A549 (cell line): ENCODE results near the gene SCGB1C2. TPM values are rescaled to one million over a fixed set of nuclear protein-coding genes. Genes with fewer than 3 reads are reported as not detected.

Source experiments
- ATAC-seq, 2 experiments: fragments of 200-7000 bp in 1 of 2; fragments of >200 bp in 1 of 2; cut with Nextera tagmentation in 1 of 2; cut with Tn5 transposase in 1 of 2; 3 replicates each; pipeline versions ENCODE4 v1.8.0 to v1.9.1; 2018 to 2020; ENCODE audit warnings: mild to moderate bottlenecking in 1 of 2, moderate library complexity in 1 of 2
- CTCF ChIA-PET: fragments of 300-600 bp; sonication (Branson Sonifier 250); formaldehyde crosslinking; extraction: SDS; loops from one replicate; lab custom pipeline; 2021; ENCODE audit warnings: antibody characterized with exemption, inconsistent platforms; lab: Yijun Ruan, JAX
- POLR2A ChIA-PET: fragments of 350-600 bp; formaldehyde crosslinking; extraction: SDS; loops from one replicate; lab custom pipeline; 2021; ENCODE audit warnings: antibody characterized with exemption, inconsistent platforms; lab: Yijun Ruan, JAX
- DNase-seq, 2 experiments: peaks; one replicate each; pipeline versions ENCODE4 v3.0.0 to v3.0.0-alpha.2; 2011 to 2016; ENCODE audit warnings: low read depth in 1 of 2, low spot score in 1 of 2
- FAIRE-seq: peaks from 2 replicates; lab custom pipeline; 2011; peaks lifted over from hg19 to GRCh38; lab: Jason Lieb, UNC
- H3K27ac ChIP-seq, 2 experiments: fragments of >200 bp; sonication (Bioruptor Twin); formaldehyde crosslinking; 3 replicates each; pipeline ENCODE4 v1.5.1; 2016 to 2017
- H3K4me1 ChIP-seq: fragments of >200 bp; sonication (Bioruptor Twin); formaldehyde crosslinking; 3 replicates; pipeline ENCODE4 v1.6.1; 2016
- H3K4me2 ChIP-seq: fragments of >200 bp; sonication (Bioruptor Twin); formaldehyde crosslinking; 3 replicates; pipeline ENCODE4 v1.6.1; 2016
- H3K4me3 ChIP-seq: fragments of >200 bp; sonication (Bioruptor Twin); formaldehyde crosslinking; 3 replicates; pipeline ENCODE4 v1.5.1; 2016
- H3K9me3 ChIP-seq: fragments of >200 bp; sonication (Bioruptor Twin); formaldehyde crosslinking; 3 replicates; pipeline ENCODE4 v1.6.1; 2016
- CBX2 ChIP-seq: fragments of 200-600 bp; sonication (generic); IDR thresholded peaks from 2 replicates; pipeline ENCODE4 v1.6.1; 2016; ENCODE audit warnings: low read depth, mild to moderate bottlenecking, borderline replicate concordance
- EP300 ChIP-seq, 2 experiments: fragments of >200 bp; sonication (Bioruptor Twin); formaldehyde crosslinking; IDR thresholded peaks; 2 replicates in 1 of 2; 3 replicates in 1 of 2; pipeline ENCODE4 v1.6.1; 2016 to 2017
- GATA3 ChIP-seq: IDR thresholded peaks from 2 replicates; pipeline ENCODE4 v1.6.1; 2012; ENCODE audit warnings: borderline replicate concordance
- HEYL ChIP-seq: fragments of 250-450 bp; sonication (Bioruptor Pico); IDR thresholded peaks from 2 replicates; pipeline ENCODE4 v1.8.0; 2021; ENCODE audit warnings: mild to moderate bottlenecking, moderate library complexity
- HMGXB4 ChIP-seq: fragments of 250-450 bp; sonication (Bioruptor Pico); IDR thresholded peaks from 2 replicates; pipeline ENCODE4 v1.5.0; 2021; ENCODE audit warnings: mild to moderate bottlenecking, moderate library complexity, borderline replicate concordance
- HOXB13 ChIP-seq: fragments of 250-450 bp; sonication (Bioruptor Pico); IDR thresholded peaks from 2 replicates; pipeline ENCODE4 v1.5.0; 2020; ENCODE audit warnings: low read depth, mild to moderate bottlenecking, moderate library complexity
- MAFK ChIP-seq: fragments of 450-650 bp; IDR thresholded peaks from 2 replicates; pipeline ENCODE4 v1.6.1; 2014; ENCODE audit not compliant: partially characterized antibody
- MYC ChIP-seq: IDR thresholded peaks from 2 replicates; pipeline ENCODE4 v1.6.1; 2012; ENCODE audit warnings: mild to moderate bottlenecking, inconsistent platforms, low read length, improper control_type of control experiment, borderline replicate concordance
- NFE2L2 ChIP-seq: fragments of 150-350 bp; conservative IDR thresholded peaks from 2 replicates; pipeline ENCODE4 v1.6.1; 2014; ENCODE audit warnings: low read length
- NPAS2 ChIP-seq: fragments of 250-450 bp; sonication (Bioruptor Pico); IDR thresholded peaks from 2 replicates; pipeline ENCODE4 v1.8.0; 2022; ENCODE audit warnings: mild to moderate bottlenecking, moderate library complexity, borderline replicate concordance
- PBX3 ChIP-seq: IDR thresholded peaks from 2 replicates; pipeline ENCODE4 v1.6.1; 2012
- PHF8 ChIP-seq: fragments of 200-600 bp; sonication (generic); IDR thresholded peaks from 2 replicates; pipeline ENCODE4 v1.6.1; 2016; ENCODE audit warnings: low read depth, mild to moderate bottlenecking, antibody characterized with exemption, moderate library complexity, borderline replicate concordance
- POLR2AphosphoS2 ChIP-seq: conservative IDR thresholded peaks from 2 replicates; pipeline ENCODE4 v1.6.1; 2012; ENCODE audit warnings: low read length, improper control_type of control experiment, inconsistent platforms
- RARB ChIP-seq: fragments of 250-450 bp; sonication (Bioruptor Pico); IDR thresholded peaks from 2 replicates; pipeline ENCODE4 v1.8.0; 2021; ENCODE audit warnings: mild to moderate bottlenecking, moderate library complexity
- REST ChIP-seq: fragments of 200-600 bp; sonication (generic); IDR thresholded peaks from 2 replicates; pipeline ENCODE4 v1.6.1; 2016; ENCODE audit warnings: antibody characterized with exemption, mild to moderate bottlenecking, moderate library complexity
- RFX5 ChIP-seq: fragments of 450-650 bp; IDR thresholded peaks from 2 replicates; pipeline ENCODE4 v1.7.1; 2014; ENCODE audit warnings: antibody characterized with exemption, mild to moderate bottlenecking, moderate library complexity
- SREBF2 ChIP-seq: fragments of 450-650 bp; IDR thresholded peaks from 2 replicates; pipeline ENCODE4 v1.6.1; 2014; ENCODE audit warnings: mild to moderate bottlenecking, moderate library complexity
- TP53 ChIP-seq: fragments of 250-450 bp; sonication (Bioruptor Pico); IDR thresholded peaks from 2 replicates; pipeline ENCODE4 v1.5.0; 2021; ENCODE audit warnings: mild to moderate bottlenecking, moderate library complexity
- ZC3H11A ChIP-seq: fragments of 450-650 bp; IDR thresholded peaks from 2 replicates; pipeline ENCODE4 v1.6.1; 2014; ENCODE audit warnings: antibody characterized with exemption, mild to moderate bottlenecking
- ZNF302 ChIP-seq: fragments of 250-450 bp; sonication (Bioruptor Pico); IDR thresholded peaks from 2 replicates; pipeline ENCODE4 v1.9.0; 2021; ENCODE audit warnings: inconsistent platforms, mild to moderate bottlenecking, moderate library complexity
- WGBS: methylation state at CpG from one replicate; pipeline ENCODE4 v1.1.6; 2017; ENCODE audit errors: missing lambda C conversion rate; 5-methylcytosine and 5-hydroxymethylcytosine counted together
- polyA plus RNA-seq, 4 experiments: library from polyadenylated mRNA; depleted of rRNA in 3 of 4; stranded (reverse); fragments of >200 nt; fragmentation: RNase III in 1 of 4; extraction: RNeasy Plus Mini Kit Qiagen cat#74134 plus additional on column Dnase treatment in 1 of 4; gene quantifications; 2 replicates in 3 of 4; 3 replicates in 1 of 4; pipeline ENCODE4 v1.2.3, GENCODE V29; 2011 to 2017

SCGB1C2 gene
- polyA plus RNA-seq, 2 of the 4 experiments (the other 2 are of a cell fraction), result not detected

GRCh38 chr17:157901-158300, 20.5 kb downstream of the SCGB1C2 start:
- no peak overlapping the region for H3K27ac ChIP-seq
- H3K4me1 ChIP-seq, result peaks cover 3% of the 10 kb centered on the region; the same call in 1 of the 3 replicates
- no peak overlapping the region for H3K4me2 ChIP-seq
- H3K9me3 ChIP-seq, result no peaks in the 10 kb centered on the region
- CTCF ChIA-PET, result interaction anchor here (0.6 to 2.1 kb wide), 5 partner anchors 9 to 542 kb away, joined by 3 to 7 read pairs (median 4); no protein-coding TSS in a partner anchor
- FAIRE-seq (no peak), DNase-seq (no peak), ATAC-seq (no peak)
- 81% methylated on average over 4 of the region's 4 CpGs for WGBS
- H3K4me3 ChIP-seq, result no peak overlapping the region
- POLR2A ChIA-PET, result no interaction called here
- TF ChIP-seq MYC, result no peak
- no peak for TF ChIP-seq TP53 (CRISPR knock-in tag)
- TF ChIP-seq POLR2AphosphoS2, result no peak
- TF ChIP-seq HMGXB4 (CRISPR knock-in tag), result no peak
- TF ChIP-seq HOXB13 (CRISPR knock-in tag), result no peak
- TF ChIP-seq HEYL (CRISPR knock-in tag), result no peak
- no peak for TF ChIP-seq ZC3H11A
- TF ChIP-seq GATA3, result no peak
- TF ChIP-seq RARB (CRISPR knock-in tag), result no peak
- no peak for TF ChIP-seq NFE2L2
- no peak for TF ChIP-seq REST
- TF ChIP-seq CBX2, result no peak
- no peak for TF ChIP-seq ZNF302
- no peak for TF ChIP-seq EP300 (IDR thresholded peaks at IDR 0.05)
- TF ChIP-seq RFX5, result no peak
- TF ChIP-seq, all 56 proteins: peak for 0

- TF ChIP-seq SREBF2 (no peak), PBX3 (no peak), PHF8 (no peak), MAFK (no peak), NPAS2 (CRISPR knock-in tag) (no peak), RARB (CRISPR knock-in tag) (no peak)
- TF ChIP-seq, all 56 proteins: peak for 0
- no peak overlapping the region for H3K27ac ChIP-seq
- ChIA-PET POLR2A (no interaction called here), CTCF (interaction anchor here (0.6 to 2.1 kb wide), 5 partner anchors 9 to 542 kb away, joined by 3 to 7 read pairs (median 4); no protein-coding TSS in a partner anchor)
- FAIRE-seq, result no peak
- H3K4me2 ChIP-seq, result no peak overlapping the region
- ATAC-seq, result 0 out of 6 replicates have a peak, but pooled peaks of 1 of the 2 experiments have one; percentile 17
- H3K4me1 ChIP-seq, result no peaks in the 10 kb centered on the region
- H3K4me3 ChIP-seq, result no peak overlapping the region
- DNase-seq, result no peak
- WGBS, result 86% methylated on average over 7 of the region's 7 CpGs
- no peaks in the 10 kb centered on the region for H3K9me3 ChIP-seq
Observed at GRCh38 chr17:158379-158778, 21.0 kb downstream of the SCGB1C2 start.
